Suprapubic skin (tissue), 4 donors: ENCODE results near the gene CAVIN4.

Source experiments
- EP300 ChIP-seq: sonication (generic); formaldehyde crosslinking; IDR thresholded peaks from one replicate; pipeline ENCODE4 v1.6.1; 2017; ENCODE audit warnings: antibody characterized with exemption
- POLR2A ChIP-seq, 2 donors: fragments of 450-650 bp; IDR thresholded peaks; one replicate each; pipeline ENCODE4 v1.6.1; 2017; ENCODE audit warnings: antibody characterized with exemption in 2 of 2, mild to moderate bottlenecking in 2 of 2, moderate library complexity in 2 of 2
- POLR2AphosphoS5 ChIP-seq, 3 donors: sonication (generic); formaldehyde crosslinking; IDR thresholded peaks; one replicate each; pipeline ENCODE4 v1.6.1; 2017; ENCODE audit warnings: antibody characterized with exemption in 3 of 3
- TF ChIP-seq, protein P1 (sequence below), 2 donors: fragments of 200-600 bp in 1 of 2; fragments of 450-650 bp in 1 of 2; sonication (generic) in 1 of 2; IDR thresholded peaks; one replicate each; pipeline ENCODE4 v1.5.1; 2016 to 2019; ENCODE audit warnings: antibody characterized with exemption in 2 of 2, mild to moderate bottlenecking in 1 of 2, moderate library complexity in 1 of 2

DNA sequence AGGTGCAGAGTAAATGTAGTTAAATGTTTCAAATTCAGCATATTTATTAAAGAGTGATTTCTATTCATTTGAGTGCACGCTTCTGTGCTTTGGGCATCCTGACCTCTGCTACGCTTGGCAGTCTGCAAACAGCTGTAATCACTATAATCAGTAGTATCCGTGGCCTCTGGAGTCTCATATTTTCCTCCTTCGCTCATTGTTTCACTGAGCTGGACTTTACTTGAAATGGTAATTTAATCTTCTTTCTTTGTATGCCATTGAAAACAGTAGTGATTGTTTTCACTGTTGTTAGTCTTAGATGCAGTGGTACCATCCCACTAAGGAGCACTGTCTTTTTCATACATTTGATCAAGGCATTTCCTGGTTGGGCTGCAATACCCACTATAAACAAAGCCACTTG, 43.5 kb upstream of the CAVIN4 start:
- TF ChIP-seq, protein P1, sequence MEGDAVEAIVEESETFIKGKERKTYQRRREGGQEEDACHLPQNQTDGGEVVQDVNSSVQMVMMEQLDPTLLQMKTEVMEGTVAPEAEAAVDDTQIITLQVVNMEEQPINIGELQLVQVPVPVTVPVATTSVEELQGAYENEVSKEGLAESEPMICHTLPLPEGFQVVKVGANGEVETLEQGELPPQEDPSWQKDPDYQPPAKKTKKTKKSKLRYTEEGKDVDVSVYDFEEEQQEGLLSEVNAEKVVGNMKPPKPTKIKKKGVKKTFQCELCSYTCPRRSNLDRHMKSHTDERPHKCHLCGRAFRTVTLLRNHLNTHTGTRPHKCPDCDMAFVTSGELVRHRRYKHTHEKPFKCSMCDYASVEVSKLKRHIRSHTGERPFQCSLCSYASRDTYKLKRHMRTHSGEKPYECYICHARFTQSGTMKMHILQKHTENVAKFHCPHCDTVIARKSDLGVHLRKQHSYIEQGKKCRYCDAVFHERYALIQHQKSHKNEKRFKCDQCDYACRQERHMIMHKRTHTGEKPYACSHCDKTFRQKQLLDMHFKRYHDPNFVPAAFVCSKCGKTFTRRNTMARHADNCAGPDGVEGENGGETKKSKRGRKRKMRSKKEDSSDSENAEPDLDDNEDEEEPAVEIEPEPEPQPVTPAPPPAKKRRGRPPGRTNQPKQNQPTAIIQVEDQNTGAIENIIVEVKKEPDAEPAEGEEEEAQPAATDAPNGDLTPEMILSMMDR (IDR thresholded peaks at IDR 0.05): no peak
- TF ChIP-seq POLR2A (IDR thresholded peaks at IDR 0.05) (no peak), POLR2AphosphoS5 (IDR thresholded peaks at IDR 0.05) (no peak), EP300 (no peak)
